Endothelial cell of umbilical vein (primary cell): Measurements from ENCODE around the gene CTDSP1. TPM values are rescaled to one million over a fixed set of nuclear protein-coding genes. Genes with fewer than 3 reads are reported as not detected.

Source experiments
- BruUV-seq: library from RNA; stranded (reverse); fragments of 400-500 nt; replicated peaks from 2 replicates; lab custom pipeline; 2021; lab: Mats Ljungman, UMichigan
- CTCF ChIA-PET: fragments of 300-600, 350-600 bp; sonication (Branson Sonifier 250); formaldehyde crosslinking; loops from one replicate; lab custom pipeline; 2021; ENCODE audit warnings: antibody characterized with exemption, inconsistent platforms; lab: Charles Lee
- POLR2A ChIA-PET: fragments of 300-600, 350-600 bp; sonication (Branson Sonifier 250); formaldehyde crosslinking; loops from one replicate; lab custom pipeline; 2021; ENCODE audit warnings: antibody characterized with exemption, inconsistent platforms; lab: Charles Lee
- DNase-seq: peaks from one replicate; pipeline ENCODE4 v3.0.0-alpha.2; 2011; ENCODE audit warnings: low read depth, low spot score
- FAIRE-seq: peaks from 2 replicates; lab custom pipeline; 2011; peaks lifted over from hg19 to GRCh38; lab: Jason Lieb, UNC
- H2AFZ ChIP-seq: 2 replicates; pipeline ENCODE4 v1.6.0; 2012; ENCODE audit warnings: low read depth, low read length, control low read depth, inconsistent platforms
- H3K27ac ChIP-seq: 2 replicates; pipeline ENCODE4 v1.5.1; 2011; ENCODE audit warnings: low read depth, mild to moderate bottlenecking, control low read depth, low read length, moderate library complexity; ENCODE audit not compliant: insufficient read depth
- H3K27me3 ChIP-seq, 2 experiments: 2 replicates each; pipeline versions ENCODE4 v1.6.0 to v1.6.1; 2011; ENCODE audit warnings: low read length in 2 of 2, mixed read lengths in 1 of 2; ENCODE audit not compliant: control insufficient read depth in 2 of 2, insufficient read depth in 2 of 2
- H3K36me3 ChIP-seq, 2 experiments: 2 replicates in 1 of 2; 3 replicates in 1 of 2; pipeline ENCODE4 v1.5.1; 2011; ENCODE audit warnings: low read length in 2 of 2, mild to moderate bottlenecking in 1 of 2, moderate library complexity in 1 of 2; ENCODE audit not compliant: control insufficient read depth in 2 of 2, insufficient read depth in 2 of 2; ENCODE audit errors: extremely low read depth in 1 of 2
- H3K4me1 ChIP-seq: 3 replicates; pipeline ENCODE4 v1.5.1; 2011; ENCODE audit warnings: mild to moderate bottlenecking, low read length; ENCODE audit not compliant: control insufficient read depth, insufficient read depth; ENCODE audit errors: extremely low read depth
- H3K4me2 ChIP-seq: 2 replicates; pipeline ENCODE4 v1.6.1; 2011; ENCODE audit warnings: low read length, control low read depth, mixed read lengths; ENCODE audit not compliant: insufficient read depth
- H3K4me3 ChIP-seq, 3 experiments: fragments of 200-600 bp in 1 of 3; sonication (generic), shearing (Covaris generic) in 1 of 3; replicated peaks in 1 of 3; 2 replicates each; pipeline ENCODE4 v1.5.1; 2011 to 2016; ENCODE audit warnings: control low read depth in 3 of 3, low read length in 3 of 3, mild to moderate bottlenecking in 2 of 3, inconsistent platforms in 1 of 3, low read depth in 1 of 3, moderate library complexity in 1 of 3; ENCODE audit not compliant: insufficient read depth in 1 of 3
- H3K79me2 ChIP-seq: 2 replicates; pipeline ENCODE4 v1.6.0; 2012; ENCODE audit warnings: low read length, inconsistent platforms; ENCODE audit not compliant: control insufficient read depth, insufficient read depth
- H3K9ac ChIP-seq: replicated peaks from 2 replicates; pipeline ENCODE3; 2011; ENCODE audit warnings: low read length, control low read depth; ENCODE audit not compliant: insufficient read depth; ENCODE audit errors: extremely low read depth
- H3K9me1 ChIP-seq: replicated peaks from 3 replicates; pipeline ENCODE4 v1.6.0; 2011; ENCODE audit warnings: mild to moderate bottlenecking, low read length; ENCODE audit not compliant: control insufficient read depth, insufficient read depth; ENCODE audit errors: extremely low read depth
- H3K9me3 ChIP-seq: replicated peaks from 2 replicates; pipeline ENCODE4 v1.5.1; 2012; ENCODE audit warnings: low read length, inconsistent platforms; ENCODE audit not compliant: control insufficient read depth, insufficient read depth
- H4K20me1 ChIP-seq: replicated peaks from 2 replicates; pipeline ENCODE3; 2011; ENCODE audit warnings: mild to moderate bottlenecking, low read length; ENCODE audit not compliant: control insufficient read depth, insufficient read depth; ENCODE audit errors: extremely low read depth
- CTCF ChIP-seq, 2 donors: IDR thresholded peaks; 1 replicate in 1 of 2; 2 replicates in 1 of 2; pipeline ENCODE4 v1.5.1; 2011; ENCODE audit warnings: low read length in 2 of 2, mild to moderate bottlenecking in 2 of 2, moderate library complexity in 2 of 2, control low read depth in 1 of 2, inconsistent platforms in 1 of 2, low read depth in 1 of 2; ENCODE audit not compliant: insufficient read depth in 1 of 2; ENCODE audit errors: extremely low read depth in 1 of 2
- EZH2 ChIP-seq: IDR thresholded peaks from 2 replicates; pipeline ENCODE4 v1.6.1; 2012; ENCODE audit warnings: borderline replicate concordance, low read depth, mild to moderate bottlenecking, moderate library complexity, low read length, inconsistent platforms; ENCODE audit not compliant: severe bottlenecking
- FOS ChIP-seq: IDR thresholded peaks from 2 replicates; pipeline ENCODE4 v1.6.1; 2011; ENCODE audit warnings: mild to moderate bottlenecking, low read length, moderate library complexity, borderline replicate concordance; ENCODE audit not compliant: insufficient read depth
- GATA2 ChIP-seq: IDR thresholded peaks from 2 replicates; pipeline ENCODE4 v1.7.0; 2011; ENCODE audit warnings: low read depth, mild to moderate bottlenecking, moderate library complexity, mixed read lengths, low read length; ENCODE audit not compliant: insufficient read length, insufficient read depth
- dilution Hi-C: fragments of 300-500 bp; cut with MboI; formaldehyde crosslinking; loops from one replicate; pipeline ENCODE4 v1.15.0; 2019; ENCODE audit warnings: low sequenced_read_pairs; ENCODE audit not compliant: extremely low pct_ligation_motif_present
- intact Hi-C: fragments of 100-400 bp; cut with micrococcal nuclease; formaldehyde crosslinking; loops from one replicate; pipeline ENCODE4 v1.10.0; 2022
- polyA plus RNA-seq, 4 experiments: library from polyadenylated mRNA; depleted of rRNA in 3 of 4; stranded (reverse) in 3 of 4; unstranded in 1 of 4; fragments of >200 nt; gene quantifications; 2 replicates each; pipeline versions ENCODE4 v1.2.1 to v1.2.3, GENCODE V29; 2011 to 2012; ENCODE audit warnings: missing spikeins in 1 of 4
- total RNA-seq: library from RNA; stranded (reverse); gene quantifications from 2 replicates; pipeline ENCODE4 v1.2.3, GENCODE V29; 2021

CTDSP1 gene
- total and polyA plus RNA-seq, 2 donors (not counting 3 experiments of a cell fraction or from before 2014, with no cell fraction given), result 86.1 to 112 TPM

- intact Hi-C loops, result no loop called here
- Histone ChIP-seq H3K79me2 (no peaks in the 10 kb centered on the region), H3K9ac (no peak overlapping the region), H3K4me1 (no peaks in the 10 kb centered on the region), H3K27ac (no peak overlapping the region), H3K36me3 (no peaks in the 10 kb centered on the region), H4K20me1 (no peaks in the 10 kb centered on the region), H3K27me3 (no peaks in the 10 kb centered on the region), H3K4me2 (no peak overlapping the region), H3K9me3 (no peaks in the 10 kb centered on the region), H3K9me1 (no peaks in the 10 kb centered on the region), H2AFZ (no peak overlapping the region), H3K4me3 (no peak overlapping the region)
- POLR2A ChIA-PET, result no interaction called here
- dilution Hi-C loops, result no loop called here
- no peak for FAIRE-seq
- DNase-seq, result no peak
- CTCF ChIA-PET, result no interaction called here
- TF ChIP-seq FOS, result no peak
- no peak for TF ChIP-seq EZH2
- TF ChIP-seq CTCF (IDR thresholded peaks at IDR 0.05; ENCODE audit: extremely low read depth in 1 of 2, insufficient read depth in 1 of 2, low read depth in 1 of 2, low read length in 2 of 2), result no peak
- TF ChIP-seq GATA2, result no peak
- BruUV-seq, result no TSS peak
Measured at GRCh38 chr2:218434456-218434855, 34.8 kb downstream of the CTDSP1 start.
